ENCODE results near the gene MCU. TPM values are rescaled to one million over a fixed set of nuclear protein-coding genes. Genes with fewer than 3 reads are reported as not detected.

The MCU gene
- total RNA-seq, 1 experiment from 2014 or later = 37.2 TPM

GRCh38 chr10:72661431-72661830 is 30.5 kb upstream of the MCU start:
- no peak overlapping the region for H3K27ac Mint-ChIP-seq
- no peak for TF ChIP-seq JAZF1 (CRISPR knock-in tag; IDR thresholded peaks at IDR 0.05)
- TF ChIP-seq ZNF532 (CRISPR knock-in tag; IDR thresholded peaks at IDR 0.05; ENCODE audit: borderline replicate concordance) = no peak
- no peak for TF ChIP-seq ARID4B (CRISPR knock-in tag; IDR thresholded peaks at IDR 0.05; ENCODE audit: borderline replicate concordance)
- no peak for TF ChIP-seq FOXJ3 (CRISPR knock-in tag; IDR thresholded peaks at IDR 0.05; ENCODE audit: borderline replicate concordance)
- H3K36me3 Mint-ChIP-seq = no peaks in the 10 kb centered on the region
- peaks cover 3% of the 10 kb centered on the region; the same call in 1 of the 2 replicates for H3K9me3 Mint-ChIP-seq
- DNase-seq (ENCODE audit: low spot score) = no peak
- H3K4me3 Mint-ChIP-seq = no peak overlapping the region
- H3K4me1 Mint-ChIP-seq = peaks cover 7% of the 10 kb centered on the region
- ATAC-seq = no peak
- CTCF ChIA-PET = no interaction called here
- H3K27me3 Mint-ChIP-seq (ENCODE audit: low read depth) = no peaks in the 10 kb centered on the region
- POLR2A ChIA-PET = no interaction called here

GRCh38 chr10:72663971-72664370 is 28.0 kb upstream of the MCU start:
- ChIA-PET CTCF (interaction anchor here (0.6 kb wide), 1 partner anchor 262 kb away, joined by 3 read pairs; no protein-coding TSS in a partner anchor), POLR2A (no interaction called here)
- Mint-ChIP-seq H3K27ac (no peak overlapping the region), H3K27me3 (ENCODE audit: low read depth) (no peaks in the 10 kb centered on the region; the same call in 1 of the 2 replicates), H3K4me3 (no peak overlapping the region), H3K4me1 (peaks cover 5% of the 10 kb centered on the region), H3K36me3 (no peaks in the 10 kb centered on the region), H3K9me3 (peaks cover 3% of the 10 kb centered on the region; the same call in 1 of the 2 replicates)
- no peak for DNase-seq (ENCODE audit: low spot score)
- ATAC-seq = no peak
- no peak for TF ChIP-seq ETV6 (CRISPR knock-in tag; IDR thresholded peaks at IDR 0.05)
- TF ChIP-seq ERG (CRISPR knock-in tag; IDR thresholded peaks at IDR 0.05) = no peak
- TF ChIP-seq MLX (CRISPR knock-in tag; IDR thresholded peaks at IDR 0.05) = no peak
- no peak for TF ChIP-seq SMAD3 (CRISPR knock-in tag; IDR thresholded peaks at IDR 0.05; ENCODE audit: borderline replicate concordance)
- TF ChIP-seq ZNF121 (CRISPR knock-in tag; IDR thresholded peaks at IDR 0.05) = no peak
- no peak for TF ChIP-seq MAX (CRISPR knock-in tag; IDR thresholded peaks at IDR 0.05)
- TF ChIP-seq RELA (CRISPR knock-in tag; IDR thresholded peaks at IDR 0.05; ENCODE audit: borderline replicate concordance) = no peak
- no peak for TF ChIP-seq SP1 (CRISPR knock-in tag; conservative IDR thresholded peaks at IDR 0.05)
- no peak for TF ChIP-seq TEAD4 (CRISPR knock-in tag; IDR thresholded peaks at IDR 0.05)
- TF ChIP-seq HMGXB4 (CRISPR knock-in tag; IDR thresholded peaks at IDR 0.05) = no peak
- TF ChIP-seq AFF4 (CRISPR knock-in tag; IDR thresholded peaks at IDR 0.05; ENCODE audit: borderline replicate concordance) = no peak
- no peak for TF ChIP-seq USF2 (CRISPR knock-in tag; IDR thresholded peaks at IDR 0.05)
- TF ChIP-seq RORB (CRISPR knock-in tag; IDR thresholded peaks at IDR 0.05) = no peak
